Keratinocyte (primary cell): ENCODE data around the gene PAPPA2. TPM values are rescaled to one million over a fixed set of nuclear protein-coding genes. Genes with fewer than 3 reads are reported as not detected.

Experiments
- DNase-seq: peaks from one replicate; pipeline ENCODE4 v3.0.0-alpha.2; 2011; ENCODE audit warnings: low read depth, missing footprints, low spot score
- FAIRE-seq: peaks from 2 replicates; lab custom pipeline; 2011; peaks lifted over from hg19 to GRCh38; lab: Jason Lieb, UNC
- H2AFZ ChIP-seq: 2 replicates; pipeline ENCODE4 v1.6.0; 2012; ENCODE audit warnings: low read length, control low read depth, inconsistent platforms; ENCODE audit not compliant: control insufficient read depth
- H3K27ac ChIP-seq: 2 replicates; pipeline ENCODE4 v1.5.1; 2011; ENCODE audit warnings: low read length; ENCODE audit not compliant: control insufficient read depth, insufficient read depth
- H3K27me3 ChIP-seq: 3 replicates; pipeline ENCODE4 v1.6.0; 2011; ENCODE audit warnings: low read length; ENCODE audit not compliant: control insufficient read depth, insufficient read depth; ENCODE audit errors: extremely low read depth
- H3K36me3 ChIP-seq, 2 experiments: 2 replicates in 1 of 2; 3 replicates in 1 of 2; pipeline ENCODE4 v1.5.1; 2011; ENCODE audit warnings: low read length in 2 of 2, mild to moderate bottlenecking in 1 of 2; ENCODE audit not compliant: control insufficient read depth in 2 of 2, insufficient read depth in 2 of 2; ENCODE audit errors: extremely low read depth in 1 of 2
- H3K4me1 ChIP-seq: 3 replicates; pipeline ENCODE4 v1.5.1; 2011; ENCODE audit warnings: low read length; ENCODE audit not compliant: control insufficient read depth, insufficient read depth; ENCODE audit errors: extremely low read depth
- H3K4me2 ChIP-seq: 3 replicates; pipeline ENCODE4 v1.6.0; 2011; ENCODE audit warnings: low read depth, low read length; ENCODE audit not compliant: control insufficient read depth, insufficient read depth; ENCODE audit errors: extremely low read depth
- H3K4me3 ChIP-seq, 3 experiments: fragments of 200-600 bp in 1 of 3; sonication (generic) in 1 of 3; 2 replicates in 2 of 3; 3 replicates in 1 of 3; pipeline ENCODE4 v1.5.1; 2011 to 2016; ENCODE audit warnings: low read length in 3 of 3, mild to moderate bottlenecking in 3 of 3, control low read depth in 2 of 3, inconsistent platforms in 1 of 3, low read depth in 1 of 3, mixed read lengths in 1 of 3, mixed run types in 1 of 3, moderate library complexity in 1 of 3; ENCODE audit not compliant: control insufficient read depth in 2 of 3, insufficient read depth in 2 of 3; ENCODE audit errors: extremely low read depth in 1 of 3
- H3K79me2 ChIP-seq: 2 replicates; pipeline ENCODE4 v1.6.0; 2012; ENCODE audit warnings: low read length; ENCODE audit not compliant: control insufficient read depth, insufficient read depth
- H3K9ac ChIP-seq: 3 replicates; pipeline ENCODE4 v1.6.0; 2011; ENCODE audit warnings: low read length; ENCODE audit not compliant: control insufficient read depth, insufficient read depth; ENCODE audit errors: extremely low read depth
- H3K9me1 ChIP-seq: 3 replicates; pipeline ENCODE4 v1.6.0; 2011; ENCODE audit warnings: low read length; ENCODE audit not compliant: control insufficient read depth, insufficient read depth; ENCODE audit errors: extremely low read depth
- H3K9me3 ChIP-seq: 2 replicates; pipeline ENCODE4 v1.5.1; 2012; ENCODE audit warnings: low read depth, low read length; ENCODE audit not compliant: control insufficient read depth
- H4K20me1 ChIP-seq: 3 replicates; pipeline ENCODE4 v1.6.0; 2011; ENCODE audit warnings: low read length; ENCODE audit not compliant: control insufficient read depth, insufficient read depth; ENCODE audit errors: extremely low read depth
- EZH2 ChIP-seq: IDR thresholded peaks from one replicate; pipeline ENCODE4 v1.6.1; 2012; ENCODE audit warnings: inconsistent platforms, mild to moderate bottlenecking, low read length, moderate library complexity
- dilution Hi-C: fragments of 300-500 bp; cut with MboI; formaldehyde crosslinking; loops from one replicate; pipeline ENCODE4 v1.7.0; 2020; ENCODE audit warnings: low sequenced_read_pairs; ENCODE audit not compliant: extremely low pct_ligation_motif_present
- polyA plus RNA-seq, 5 experiments: library from polyadenylated mRNA; depleted of rRNA in 3 of 5; stranded (reverse) in 3 of 5; stranded (forward) in 1 of 5; unstranded in 1 of 5; fragments of >200 nt; gene quantifications; 1 replicate in 1 of 5; 2 replicates in 3 of 5; 3 replicates in 1 of 5; pipeline versions ENCODE4 v1.2.1 to v1.2.3, GENCODE V29; 2011 to 2012; ENCODE audit warnings: missing spikeins in 2 of 5, low read depth in 1 of 5, low replicate concordance in 1 of 5
- TF ChIP-seq, protein P1 (sequence below), 3 experiments: IDR thresholded peaks in 1 of 3; conservative IDR thresholded peaks in 1 of 3; optimal IDR thresholded peaks in 1 of 3; 2 replicates in 2 of 3; 3 replicates in 1 of 3; pipeline versions ENCODE3 to v1.5.1; 2011; ENCODE audit warnings: low read length in 3 of 3, mild to moderate bottlenecking in 3 of 3, moderate library complexity in 2 of 3, control low read depth in 1 of 3, inconsistent platforms in 1 of 3; ENCODE audit not compliant: insufficient read depth in 2 of 3; ENCODE audit errors: extremely low read depth in 1 of 3

PAPPA2 gene
- polyA plus RNA-seq, 1 donor (not counting 4 experiments of a cell fraction or from before 2014, with no cell fraction given), result 0.07 TPM

DNA sequence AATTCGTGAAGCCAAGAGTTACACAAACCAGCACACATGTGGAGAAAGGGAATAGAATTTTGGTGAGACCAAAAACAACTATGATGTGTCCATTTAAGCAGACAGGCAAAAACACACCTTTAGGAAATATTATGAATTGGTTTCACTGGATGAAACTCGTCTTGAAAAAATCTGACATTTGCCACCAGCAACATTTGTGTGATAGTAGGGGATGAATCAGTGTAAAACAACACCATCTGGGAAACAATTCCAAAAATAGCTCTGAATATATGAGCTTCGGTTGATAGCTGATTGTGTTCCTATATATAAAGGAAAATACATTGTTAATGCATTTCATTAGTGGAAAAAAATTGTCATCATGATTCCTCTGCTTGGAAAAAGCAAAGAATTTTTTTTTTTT lies 327.8 kb downstream of the PAPPA2 start:
- no peak for DNase-seq
- no peaks in the 10 kb centered on the region for H3K36me3 ChIP-seq
- no peaks in the 10 kb centered on the region for H3K9me3 ChIP-seq
- no peak for FAIRE-seq
- H3K79me2 ChIP-seq, result no peaks in the 10 kb centered on the region
- H3K4me2 ChIP-seq, result no peak overlapping the region
- no peaks in the 10 kb centered on the region for H4K20me1 ChIP-seq
- H2AFZ ChIP-seq, result no peak overlapping the region
- H3K9ac ChIP-seq, result no peak overlapping the region
- no peak overlapping the region for H3K4me3 ChIP-seq
- H3K27me3 ChIP-seq, result peaks cover 6% of the 10 kb centered on the region
- no peaks in the 10 kb centered on the region for H3K4me1 ChIP-seq
- H3K9me1 ChIP-seq, result peaks cover 2% of the 10 kb centered on the region
- no peak overlapping the region for H3K27ac ChIP-seq
- no peak for TF ChIP-seq EZH2
- TF ChIP-seq, protein P1, sequence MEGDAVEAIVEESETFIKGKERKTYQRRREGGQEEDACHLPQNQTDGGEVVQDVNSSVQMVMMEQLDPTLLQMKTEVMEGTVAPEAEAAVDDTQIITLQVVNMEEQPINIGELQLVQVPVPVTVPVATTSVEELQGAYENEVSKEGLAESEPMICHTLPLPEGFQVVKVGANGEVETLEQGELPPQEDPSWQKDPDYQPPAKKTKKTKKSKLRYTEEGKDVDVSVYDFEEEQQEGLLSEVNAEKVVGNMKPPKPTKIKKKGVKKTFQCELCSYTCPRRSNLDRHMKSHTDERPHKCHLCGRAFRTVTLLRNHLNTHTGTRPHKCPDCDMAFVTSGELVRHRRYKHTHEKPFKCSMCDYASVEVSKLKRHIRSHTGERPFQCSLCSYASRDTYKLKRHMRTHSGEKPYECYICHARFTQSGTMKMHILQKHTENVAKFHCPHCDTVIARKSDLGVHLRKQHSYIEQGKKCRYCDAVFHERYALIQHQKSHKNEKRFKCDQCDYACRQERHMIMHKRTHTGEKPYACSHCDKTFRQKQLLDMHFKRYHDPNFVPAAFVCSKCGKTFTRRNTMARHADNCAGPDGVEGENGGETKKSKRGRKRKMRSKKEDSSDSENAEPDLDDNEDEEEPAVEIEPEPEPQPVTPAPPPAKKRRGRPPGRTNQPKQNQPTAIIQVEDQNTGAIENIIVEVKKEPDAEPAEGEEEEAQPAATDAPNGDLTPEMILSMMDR (optimal IDR thresholded peaks at IDR 0.05 in 1 of 3, IDR thresholded peaks at IDR 0.05 in 1 of 3, conservative IDR thresholded peaks at IDR 0.05 in 1 of 3; ENCODE audit: extremely low read depth in 1 of 3, insufficient read depth in 2 of 3, low read length in 3 of 3), result no peak
- dilution Hi-C loops, result no loop called here

DNA sequence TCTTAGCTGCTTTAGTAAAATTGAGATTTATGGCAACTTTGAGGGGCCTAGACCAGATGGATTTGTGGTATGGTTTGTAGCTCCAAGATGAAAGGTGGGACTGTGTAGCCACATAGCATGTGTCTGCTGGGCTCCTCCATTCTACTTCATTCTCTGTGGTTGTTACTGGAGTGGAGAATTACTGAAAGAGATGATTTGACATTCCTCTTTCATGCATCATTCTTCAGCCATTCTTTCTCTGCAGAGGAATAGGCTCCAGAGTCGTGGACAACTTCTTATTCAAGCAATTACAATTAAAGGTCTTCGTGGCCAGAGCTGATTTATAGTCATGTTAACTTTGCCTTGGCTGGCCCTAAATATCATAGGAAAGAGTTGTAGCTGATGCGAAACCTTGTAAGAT lies 328.9 kb downstream of the PAPPA2 start:
- Histone ChIP-seq H3K4me2 (no peak overlapping the region), H3K27ac (no peak overlapping the region), H3K9me1 (peaks cover 2% of the 10 kb centered on the region), H3K79me2 (no peaks in the 10 kb centered on the region), H2AFZ (no peak overlapping the region), H3K36me3 (no peaks in the 10 kb centered on the region), H3K9me3 (no peaks in the 10 kb centered on the region), H3K4me3 (no peak overlapping the region), H4K20me1 (no peaks in the 10 kb centered on the region), H3K4me1 (no peaks in the 10 kb centered on the region), H3K9ac (no peak overlapping the region), H3K27me3 (no peaks in the 10 kb centered on the region)
- DNase-seq, result no peak
- TF ChIP-seq, protein P1 (optimal IDR thresholded peaks at IDR 0.05 in 1 of 3, IDR thresholded peaks at IDR 0.05 in 1 of 3, conservative IDR thresholded peaks at IDR 0.05 in 1 of 3; ENCODE audit: extremely low read depth in 1 of 3, insufficient read depth in 2 of 3, low read length in 3 of 3), result no peak
- TF ChIP-seq EZH2, result no peak
- FAIRE-seq, result no peak
- dilution Hi-C loops, result no loop called here
